NOMO-1 (cell line): Measurements from ENCODE around the gene DCXR.

Source experiments
- DNase-seq, 2 experiments: peaks; one replicate each; lab custom pipeline; 2025; ENCODE audit not compliant: unreplicated experiment in 2 of 2; lab: John Stamatoyannopoulos, UW

The DCXR gene

DNA sequence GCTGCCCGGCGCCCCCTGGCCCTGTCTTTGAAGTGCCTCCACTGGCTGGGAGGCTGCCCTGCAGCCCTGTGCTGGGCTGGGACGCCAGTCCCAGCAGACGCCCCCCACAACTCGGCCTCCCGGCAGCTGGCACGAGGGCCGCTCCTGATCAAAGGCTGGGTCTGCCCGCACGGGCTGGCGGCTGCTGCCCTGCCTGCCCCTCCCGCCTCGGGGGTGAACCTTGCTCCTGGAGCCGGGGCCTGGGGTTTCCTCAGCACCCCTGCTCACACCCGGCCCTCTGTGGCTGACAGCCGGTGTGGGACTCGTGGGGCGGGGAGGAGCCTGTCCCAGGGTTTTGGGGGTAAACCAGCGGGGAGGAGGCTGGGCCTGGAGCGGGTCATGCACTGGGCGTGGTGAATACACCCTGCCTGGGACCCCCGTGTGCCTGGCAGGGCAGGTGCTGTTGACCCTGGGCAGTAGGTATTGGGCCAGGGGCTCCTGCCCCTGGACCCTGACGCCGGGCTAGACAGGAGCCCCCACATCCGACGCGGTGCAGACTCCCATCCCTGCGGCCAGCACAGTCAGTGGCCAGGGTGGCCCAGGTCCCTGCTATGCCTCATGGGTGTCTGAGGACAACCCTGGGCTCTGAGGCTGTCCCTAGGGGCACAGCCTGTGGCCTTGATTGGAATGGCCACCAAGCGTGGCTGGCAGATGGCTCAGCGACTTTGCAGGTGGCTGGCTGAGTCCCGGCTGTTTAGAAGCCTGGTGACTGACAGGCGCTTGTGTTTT is 36.5 kb downstream of the DCXR start:
- no peak for DNase-seq

DNA sequence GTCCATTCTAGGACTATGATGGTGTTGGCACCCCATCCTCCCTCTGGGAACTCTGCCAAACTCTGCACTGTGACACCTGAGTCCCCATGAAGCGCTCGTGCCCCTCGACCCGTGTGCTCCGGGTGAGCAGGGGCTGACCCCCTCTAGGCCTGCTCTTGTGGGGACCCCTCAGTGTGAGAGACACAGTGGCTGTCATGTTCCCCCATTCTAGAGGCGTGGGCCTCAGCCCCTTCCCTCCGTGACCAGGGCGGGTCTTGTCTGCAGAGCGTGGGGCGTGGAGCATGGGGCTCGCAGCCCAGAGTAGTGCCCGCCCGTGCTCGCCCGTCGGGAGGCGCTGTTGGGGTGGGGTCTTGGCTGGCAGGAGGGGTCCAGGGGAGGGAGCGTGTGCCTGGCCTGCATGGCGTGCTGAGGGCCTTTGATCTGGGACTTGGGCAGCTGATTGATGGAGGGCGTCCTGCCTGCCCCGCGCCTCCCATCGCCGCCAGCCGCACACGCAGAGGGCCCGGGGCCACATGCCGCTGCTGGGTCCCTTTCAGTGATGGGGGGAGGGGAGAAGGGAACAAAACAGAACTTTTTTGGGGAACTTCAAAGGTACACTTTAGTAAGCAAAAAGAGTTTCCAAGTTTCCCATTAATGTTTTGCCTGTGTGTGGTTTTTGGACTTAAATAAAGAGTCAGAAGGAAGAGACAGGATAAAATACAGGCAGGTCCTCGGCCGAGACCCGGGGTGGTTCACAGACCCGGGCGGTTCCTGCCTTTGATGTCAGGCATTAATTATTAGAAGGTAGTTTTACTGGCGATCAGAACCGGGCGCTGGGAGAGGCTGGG is 37.3 kb downstream of the DCXR start:
- no peak for DNase-seq

DNA sequence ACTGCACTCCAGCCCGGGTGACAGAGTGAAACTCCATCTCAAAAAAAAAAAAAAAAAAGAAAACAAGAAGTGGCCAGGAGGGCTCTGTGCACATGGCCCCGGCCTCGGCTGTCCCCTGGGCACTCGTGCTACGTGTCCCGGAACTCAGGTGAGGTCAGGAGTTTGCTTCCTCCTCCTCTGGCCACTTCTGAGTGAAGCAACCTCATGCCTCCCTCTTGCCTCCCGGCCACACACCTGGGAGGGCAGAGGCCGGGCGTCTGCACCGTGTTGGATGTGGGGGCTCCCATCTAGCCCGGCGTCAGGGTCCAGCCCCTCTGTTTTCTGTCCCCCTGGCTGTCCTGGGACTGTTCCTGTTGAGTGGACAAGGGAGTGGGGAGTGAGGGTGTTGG is 37.9 kb downstream of the DCXR start:
- DNase-seq: no peak

DNA sequence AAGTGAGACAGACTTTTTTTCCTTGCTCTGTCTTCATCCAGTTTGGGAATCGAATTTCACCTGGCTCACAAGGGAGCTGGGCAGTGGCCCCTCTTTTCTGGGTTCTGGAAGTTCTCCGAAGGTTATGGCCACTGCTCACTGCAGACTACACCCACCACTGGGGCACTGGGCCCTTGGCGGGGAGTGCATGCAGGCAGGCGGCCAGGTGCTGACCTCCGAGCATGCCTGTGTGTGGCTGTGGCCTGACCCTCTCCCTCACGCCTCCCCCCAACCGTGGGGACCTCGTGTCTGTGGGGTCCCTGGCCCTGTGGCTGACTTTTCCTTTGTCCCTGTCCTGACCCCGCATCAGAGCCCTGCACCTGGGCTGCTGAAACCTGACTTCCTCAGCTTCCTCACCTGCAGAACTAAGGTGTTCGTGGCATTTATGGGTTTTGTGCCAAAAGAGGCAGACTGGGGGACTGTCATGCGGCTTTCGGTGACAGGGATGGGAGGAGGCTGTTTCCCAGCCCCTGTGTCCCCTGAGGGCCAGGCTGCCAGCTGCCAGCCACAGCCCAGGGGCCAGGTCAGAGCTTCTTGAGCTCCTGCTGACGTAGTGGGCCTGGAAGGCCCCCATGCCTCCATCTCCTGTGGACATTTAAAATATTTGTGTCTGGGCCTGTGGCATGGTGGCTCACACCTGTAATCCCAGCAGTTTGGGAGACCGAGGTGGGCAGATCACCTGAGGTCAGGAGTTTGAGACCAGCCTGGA is 38.6 kb downstream of the DCXR start:
- DNase-seq: no peak

DNA sequence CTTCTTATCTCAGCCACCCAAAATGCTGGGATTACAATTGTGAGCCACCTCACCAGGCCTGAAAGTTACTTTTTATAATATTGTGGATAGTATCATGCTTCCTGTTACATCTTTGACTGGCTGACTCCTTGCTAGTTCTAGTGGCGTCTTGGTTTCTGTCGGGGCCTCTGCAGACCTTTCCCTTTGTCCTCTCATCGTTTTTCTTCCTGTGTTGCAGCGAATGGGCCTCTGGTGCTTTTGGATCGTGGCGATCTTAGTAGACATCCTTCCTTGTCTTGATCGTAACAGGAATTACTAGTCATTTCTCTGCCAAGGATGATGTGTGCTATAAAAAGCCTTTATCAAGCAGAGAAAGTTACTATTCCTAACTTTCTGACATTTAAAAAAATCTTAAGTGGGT is 39.3 kb downstream of the DCXR start:
- no peak for DNase-seq

DNA sequence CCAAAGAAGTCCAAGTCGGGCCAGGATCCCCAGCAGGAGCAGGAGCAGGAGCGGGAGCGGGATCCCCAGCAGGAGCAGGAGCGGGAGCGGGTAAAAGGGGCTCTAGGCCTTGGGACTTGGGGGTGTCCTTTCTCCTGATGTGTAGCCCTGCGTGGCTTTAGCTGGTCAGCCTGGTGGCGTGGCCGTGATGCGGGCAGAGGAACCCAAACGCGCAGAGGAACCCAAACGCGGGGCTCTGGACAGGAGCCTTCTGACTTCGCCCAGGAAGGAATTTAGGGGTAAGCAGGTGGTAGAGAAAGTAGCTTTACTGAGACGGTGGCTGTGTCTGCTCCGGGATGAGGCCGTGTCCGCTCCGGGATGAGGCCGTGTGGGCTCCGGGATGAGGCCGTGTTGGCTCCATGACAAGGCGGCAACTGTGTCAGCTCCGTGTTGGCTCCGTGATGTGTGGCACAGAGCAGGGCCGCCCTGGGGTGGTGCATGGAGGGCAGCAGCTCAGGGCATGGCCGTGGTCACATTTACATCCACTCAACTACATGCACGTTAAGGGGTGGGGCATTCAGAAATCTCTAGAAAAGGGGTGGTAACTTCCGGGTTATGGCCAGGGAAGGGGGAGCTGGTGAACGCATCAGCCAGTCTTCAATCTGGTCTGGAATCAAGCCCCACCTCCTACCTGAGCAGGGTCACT is 40.6 kb downstream of the DCXR start:
- DNase-seq: no peak

DNA sequence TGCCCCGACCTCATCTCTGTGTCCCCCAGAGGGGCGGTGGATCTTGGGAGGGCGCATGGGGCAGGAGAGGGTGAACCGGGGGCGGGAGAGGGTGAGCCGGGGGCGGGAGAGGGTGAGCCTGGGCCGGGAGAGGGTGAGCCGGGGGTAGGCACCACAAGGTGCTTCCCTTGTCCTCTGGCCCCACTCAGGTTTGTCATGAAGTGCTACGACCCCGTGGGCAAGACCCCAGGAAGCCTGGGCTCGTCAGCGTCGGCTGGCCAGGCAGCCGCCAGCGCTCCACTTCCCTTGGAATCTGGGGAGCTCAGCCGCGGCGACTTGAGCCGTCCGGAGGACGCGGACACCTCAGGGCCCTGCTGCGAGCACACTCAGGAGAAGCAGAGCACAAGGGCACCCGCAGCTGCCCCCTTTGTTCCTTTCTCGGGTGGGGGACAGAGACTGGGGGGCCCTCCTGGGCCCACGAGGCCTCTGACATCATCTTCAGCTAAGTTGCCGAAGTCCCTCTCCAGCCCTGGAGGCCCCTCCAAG is 41.2 kb downstream of the DCXR start:
- no peak for DNase-seq

DNA sequence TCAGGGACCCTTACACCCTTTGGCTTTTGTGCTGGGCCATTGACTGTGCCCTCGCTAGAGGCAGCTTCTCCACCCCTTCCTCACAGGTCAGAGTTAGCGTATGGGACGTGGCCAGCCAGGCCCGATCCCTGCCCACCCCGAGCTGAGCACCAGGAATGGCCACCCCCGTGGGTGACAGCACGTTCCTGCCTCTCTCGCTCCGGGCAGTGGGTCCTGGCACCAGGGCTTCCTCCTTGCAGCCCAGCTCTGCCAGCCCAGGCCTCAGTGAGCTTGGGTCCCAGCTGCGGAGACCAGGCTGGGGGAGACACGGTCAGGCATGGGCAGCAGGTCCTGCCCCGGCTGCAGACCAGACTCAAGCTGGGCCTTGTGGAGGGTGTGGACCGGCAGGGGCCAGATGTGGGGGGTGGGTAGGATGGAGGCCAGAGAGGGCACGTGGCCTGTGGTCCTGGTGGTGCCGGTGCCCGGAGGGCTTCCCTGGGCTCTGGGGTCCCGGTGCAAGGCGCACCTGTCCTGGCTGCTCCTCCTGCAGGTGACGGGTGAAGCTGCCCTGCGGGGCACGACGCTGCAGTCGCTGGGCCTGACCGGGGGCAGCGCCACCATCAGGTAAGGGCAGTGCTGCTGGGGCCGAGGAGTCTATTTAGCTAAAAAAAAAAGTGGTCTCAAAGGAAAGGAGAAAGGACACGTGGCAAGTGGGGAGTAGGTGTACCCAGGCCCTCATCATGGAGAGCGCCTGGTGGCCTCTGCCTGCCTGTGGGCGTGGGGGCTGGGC is 41.9 kb downstream of the DCXR start:
- no peak for DNase-seq

DNA sequence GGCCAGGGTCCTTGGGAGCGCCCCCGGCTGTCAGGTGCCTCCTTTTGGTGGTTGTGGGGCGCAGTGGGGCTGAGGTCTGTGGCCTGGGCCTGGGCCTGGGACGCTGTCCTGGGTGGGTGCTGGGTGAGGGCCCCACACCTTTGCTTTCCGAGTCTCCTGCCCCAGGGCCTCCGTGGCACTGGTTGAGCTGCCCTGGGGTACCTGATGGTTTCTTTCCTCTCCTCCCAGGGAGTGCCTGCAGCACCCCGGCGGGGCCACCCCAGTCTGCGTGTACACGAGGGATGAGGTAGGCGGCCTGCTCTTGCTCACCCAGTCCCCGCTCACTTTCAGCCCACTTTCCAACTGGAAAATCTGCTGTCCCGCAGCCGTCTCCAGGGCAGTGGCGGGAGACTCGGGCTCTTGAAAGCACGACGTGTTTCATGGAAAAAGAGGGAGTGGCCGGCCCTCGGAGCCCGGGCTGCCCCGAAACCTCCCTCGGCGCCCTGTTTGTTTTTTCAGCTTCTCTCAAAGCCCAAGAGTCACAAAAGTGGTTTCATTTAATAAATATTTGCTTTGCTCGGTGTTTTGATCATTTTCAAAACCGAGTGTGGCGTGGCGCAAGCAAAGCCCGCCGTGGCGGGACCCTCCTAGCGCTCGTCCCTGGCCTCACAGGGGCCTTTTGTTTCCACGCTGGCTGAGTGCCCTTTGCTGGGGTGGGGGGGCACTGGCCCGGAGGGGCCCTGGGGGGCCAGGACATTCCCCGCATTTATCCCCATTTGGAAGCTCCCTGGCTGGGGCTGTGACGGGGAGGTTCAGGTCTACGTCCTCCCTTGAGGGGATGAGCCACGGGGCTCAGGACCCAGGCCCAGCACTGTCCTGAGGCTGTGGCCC is 42.7 kb downstream of the DCXR start:
- DNase-seq: no peak

DNA sequence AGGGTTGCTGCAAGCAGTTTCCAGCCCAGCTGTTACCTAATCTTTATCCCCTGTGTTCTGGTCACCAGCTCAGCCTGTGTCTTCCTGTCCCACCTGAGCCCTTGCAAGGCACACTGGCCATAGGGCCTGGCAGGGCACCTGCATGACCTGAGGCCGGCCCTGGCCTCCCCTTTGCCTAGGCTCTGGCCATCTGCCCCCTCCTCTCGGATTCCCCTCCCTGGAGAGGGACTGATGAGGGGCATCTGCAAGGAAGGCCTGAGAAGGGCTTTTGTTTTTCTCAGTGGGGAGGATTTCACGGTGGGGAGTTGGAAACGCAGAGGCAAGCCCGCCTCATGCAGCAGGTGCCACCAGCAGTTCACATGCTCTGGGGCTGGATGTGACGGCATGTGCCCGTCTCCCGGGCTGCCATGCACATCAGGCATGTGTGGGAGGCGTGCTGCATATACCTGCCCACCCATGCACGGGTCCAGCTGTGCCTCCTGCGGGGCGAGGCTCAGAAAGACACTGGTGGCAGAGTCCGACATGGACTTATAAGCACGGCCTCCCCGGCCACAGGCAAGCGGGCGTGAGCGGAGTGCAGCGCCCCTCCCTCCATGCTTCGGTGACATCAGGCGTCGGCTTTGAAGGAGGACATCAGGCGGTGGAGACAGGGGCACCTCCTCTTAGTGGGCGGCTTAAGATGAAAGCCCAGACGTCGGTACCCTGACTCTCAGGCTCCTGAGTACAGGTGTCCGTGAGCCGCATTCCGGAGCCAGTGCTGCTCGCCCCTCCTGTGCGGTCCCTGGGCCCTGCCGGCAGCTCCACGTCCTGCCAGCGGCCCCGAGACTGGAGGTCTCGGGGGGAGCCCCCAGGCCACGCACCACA is 43.5 kb downstream of the DCXR start:
- no peak for DNase-seq

DNA sequence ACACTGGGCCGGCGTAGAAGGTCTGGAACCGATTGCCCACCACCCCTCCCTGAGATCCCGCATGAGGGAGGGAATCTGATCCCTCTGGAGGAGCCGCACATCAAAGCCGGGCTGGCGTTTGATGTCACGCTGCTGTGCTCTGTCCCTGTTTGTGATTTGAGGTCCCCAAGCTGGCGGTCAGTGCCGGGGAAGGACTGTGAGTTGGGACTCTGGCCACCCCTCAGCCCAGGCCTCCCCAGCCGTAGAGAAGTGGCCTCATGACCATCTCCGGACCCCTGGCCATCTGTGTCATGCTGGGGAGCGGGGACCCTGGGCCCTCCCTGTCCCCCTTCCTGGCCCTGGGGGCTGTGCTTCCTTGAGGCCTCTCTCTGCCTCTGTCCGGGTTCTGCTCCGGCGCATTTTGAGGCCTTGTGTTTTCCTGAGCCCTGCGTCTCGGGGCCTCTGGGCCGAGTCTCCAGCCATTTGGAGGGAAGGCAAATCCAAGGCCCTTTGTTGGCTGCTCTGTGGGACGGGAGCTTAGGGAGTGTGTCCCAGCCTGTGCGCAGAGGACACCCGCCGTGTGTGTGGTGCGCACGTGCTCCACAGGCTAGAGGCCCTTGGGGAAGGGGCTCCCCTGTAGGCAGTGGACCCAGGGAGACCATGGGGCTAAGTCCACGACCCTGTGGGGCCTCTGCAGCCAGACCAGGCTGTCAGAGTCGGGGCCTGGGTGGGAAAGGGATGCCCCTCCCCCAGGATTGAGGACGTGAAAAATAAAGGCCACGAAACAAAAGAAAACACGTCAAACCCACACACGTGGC is 45.0 kb downstream of the DCXR start:
- DNase-seq: no peak

DNA sequence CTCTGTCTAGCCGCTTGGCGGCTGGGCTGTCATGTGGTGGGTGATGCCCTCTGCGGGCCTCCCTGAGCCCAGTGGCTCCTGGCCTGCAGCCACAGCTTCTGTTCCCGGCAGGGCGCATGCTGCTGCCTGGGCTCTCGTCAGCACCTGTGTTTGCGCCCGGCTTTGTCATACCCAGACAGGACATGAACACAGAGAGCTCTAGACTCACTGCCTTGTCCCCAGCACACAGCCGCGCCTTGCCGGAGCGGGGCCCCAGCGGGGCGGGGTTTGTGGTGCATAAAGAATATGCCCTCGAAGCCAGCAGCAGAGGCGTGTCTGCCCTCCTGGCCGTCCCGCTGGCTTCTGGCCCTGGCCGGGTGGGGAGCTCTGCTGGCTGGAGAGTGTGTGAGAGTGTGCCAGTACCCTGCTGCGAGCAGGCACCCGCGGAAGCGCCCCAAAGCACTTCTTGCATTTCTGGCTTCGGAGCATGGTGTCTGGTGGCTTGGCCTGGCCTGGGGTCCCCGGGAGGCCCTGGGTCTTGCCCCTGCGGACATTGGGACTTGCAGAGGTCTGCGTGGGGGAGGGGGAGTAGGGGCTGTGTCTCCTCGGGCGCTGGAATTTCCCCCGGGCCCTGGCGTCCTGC is 45.7 kb downstream of the DCXR start:
- no peak for DNase-seq

DNA sequence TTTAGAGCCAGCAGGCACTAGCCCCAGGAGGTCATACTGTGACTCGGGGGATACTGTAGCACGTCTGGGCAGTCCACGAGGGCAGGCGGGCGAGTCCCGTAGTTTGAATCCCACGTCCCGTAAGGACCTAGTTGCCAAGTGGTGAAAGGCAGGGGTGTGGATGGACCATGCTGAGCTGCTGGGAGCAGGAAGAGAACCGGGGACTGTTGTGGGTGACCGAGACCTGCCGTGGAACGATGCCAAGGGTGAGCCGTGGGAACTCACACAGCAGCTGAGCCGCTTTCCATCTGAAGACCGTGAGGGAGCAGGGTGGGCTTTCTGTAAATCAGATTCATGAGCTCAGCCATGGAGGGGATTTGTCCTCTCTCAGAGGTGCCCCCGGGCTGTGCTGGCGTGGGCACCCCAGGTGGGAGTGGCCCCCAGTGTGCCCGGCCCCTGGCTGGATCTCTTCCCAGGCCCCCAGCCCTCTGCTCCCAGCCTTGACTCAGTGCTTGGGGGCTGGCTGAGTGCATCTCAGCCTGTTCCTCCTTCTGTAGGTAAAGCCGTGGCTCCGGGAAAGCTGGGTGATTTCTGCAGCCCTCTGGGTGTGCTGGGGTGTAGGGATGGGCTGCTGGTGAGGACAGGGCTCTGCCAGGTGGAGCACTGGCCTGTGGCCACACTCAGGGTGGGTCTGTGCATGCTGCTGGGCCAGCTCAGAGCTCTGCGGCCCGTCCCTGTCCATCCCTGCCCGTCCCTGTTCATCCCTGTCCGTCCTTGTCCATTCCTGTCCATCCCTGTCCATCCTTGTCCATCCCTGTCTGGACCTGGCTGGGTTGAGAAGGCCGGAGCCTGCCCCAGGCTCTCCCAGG is 46.4 kb downstream of the DCXR start:
- no peak for DNase-seq

DNA sequence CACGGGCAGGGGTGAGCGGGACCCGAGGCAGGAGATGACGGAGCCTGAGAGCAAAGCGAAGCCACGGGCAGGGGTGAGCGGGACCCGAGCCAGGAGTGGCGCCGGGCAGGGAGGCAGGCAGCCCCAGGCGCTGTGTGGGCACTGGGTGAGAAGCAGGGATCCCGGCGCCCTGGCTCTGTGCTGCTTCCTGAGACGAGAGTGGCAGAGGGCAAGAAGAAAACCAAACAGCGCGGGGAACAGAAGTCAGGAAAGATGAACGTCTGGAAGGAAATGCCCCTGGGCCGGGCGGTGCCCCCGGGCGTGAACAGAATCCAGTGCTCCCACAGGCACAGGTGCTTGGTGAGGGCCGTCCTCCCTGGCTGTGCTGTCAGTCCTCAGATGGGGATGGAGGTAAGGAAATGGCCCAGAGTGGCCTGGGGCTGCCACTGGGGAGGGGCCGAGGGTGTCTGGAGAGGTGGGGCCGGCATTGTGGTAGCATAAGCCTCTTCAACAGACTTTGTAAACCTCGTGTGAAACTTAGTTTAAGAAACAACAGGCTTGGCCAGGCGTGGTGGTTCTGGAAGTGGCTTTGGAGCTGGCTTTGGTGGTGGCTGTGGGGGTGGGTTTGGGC is 50.2 kb downstream of the DCXR start:
- DNase-seq: no peak

DNA sequence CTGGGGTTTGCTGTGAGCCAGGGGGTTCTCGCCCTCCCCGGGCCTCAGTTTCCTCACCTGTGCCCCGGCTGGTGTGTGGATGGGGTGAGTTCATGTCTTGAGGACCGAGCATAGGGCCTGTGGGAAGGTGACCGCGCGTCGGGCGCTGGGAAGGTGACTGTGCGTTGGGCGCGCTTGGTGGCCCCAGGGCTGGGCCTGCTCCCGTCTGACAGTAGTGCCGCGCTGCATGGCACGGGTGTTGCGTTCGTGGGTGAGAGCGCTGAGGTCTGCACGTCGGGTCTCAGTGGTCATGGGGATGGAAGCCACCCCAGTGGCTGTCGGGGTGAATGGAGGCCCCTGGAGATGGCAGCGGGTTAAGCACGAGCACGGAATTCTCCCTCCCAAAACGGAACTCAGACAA is 50.9 kb downstream of the DCXR start:
- no peak for DNase-seq
